ENCODE results near the gene PSAT1.

GRCh38 chr9:78298046-78298765, 1.3 kb downstream of the PSAT1 start:
- TF ChIP-seq, protein P1, sequence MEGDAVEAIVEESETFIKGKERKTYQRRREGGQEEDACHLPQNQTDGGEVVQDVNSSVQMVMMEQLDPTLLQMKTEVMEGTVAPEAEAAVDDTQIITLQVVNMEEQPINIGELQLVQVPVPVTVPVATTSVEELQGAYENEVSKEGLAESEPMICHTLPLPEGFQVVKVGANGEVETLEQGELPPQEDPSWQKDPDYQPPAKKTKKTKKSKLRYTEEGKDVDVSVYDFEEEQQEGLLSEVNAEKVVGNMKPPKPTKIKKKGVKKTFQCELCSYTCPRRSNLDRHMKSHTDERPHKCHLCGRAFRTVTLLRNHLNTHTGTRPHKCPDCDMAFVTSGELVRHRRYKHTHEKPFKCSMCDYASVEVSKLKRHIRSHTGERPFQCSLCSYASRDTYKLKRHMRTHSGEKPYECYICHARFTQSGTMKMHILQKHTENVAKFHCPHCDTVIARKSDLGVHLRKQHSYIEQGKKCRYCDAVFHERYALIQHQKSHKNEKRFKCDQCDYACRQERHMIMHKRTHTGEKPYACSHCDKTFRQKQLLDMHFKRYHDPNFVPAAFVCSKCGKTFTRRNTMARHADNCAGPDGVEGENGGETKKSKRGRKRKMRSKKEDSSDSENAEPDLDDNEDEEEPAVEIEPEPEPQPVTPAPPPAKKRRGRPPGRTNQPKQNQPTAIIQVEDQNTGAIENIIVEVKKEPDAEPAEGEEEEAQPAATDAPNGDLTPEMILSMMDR (IDR thresholded peaks at IDR 0.05): no peak
- TF ChIP-seq POLR2A (IDR thresholded peaks at IDR 0.05): no peak
- no peak for TF ChIP-seq POLR2AphosphoS5 (IDR thresholded peaks at IDR 0.05)
- TF ChIP-seq EP300 (IDR thresholded peaks at IDR 0.05): no peak

Data from gastroesophageal sphincter (tissue), 3 donors.